Measurements from ENCODE around the gene TRIM67.

- TF ChIP-seq CTCF (IDR thresholded peaks at IDR 0.05; ENCODE audit: poor library complexity) (no peak), EZH2phosphoT487 (IDR thresholded peaks at IDR 0.05; ENCODE audit: low read depth, severe bottlenecking, unreplicated experiment) (no peak), EZH2 (IDR thresholded peaks at IDR 0.05; ENCODE audit: borderline replicate concordance) (no peak)
These were observed 26.2 kb downstream of the TRIM67 start for GRCh38 chr1:231188072-231188471.

Measured in hepatocyte (in vitro differentiated cells).